Measurements from ENCODE around the gene TRDMT1. TPM values are rescaled to one million over a fixed set of nuclear protein-coding genes. Genes with fewer than 3 reads are reported as not detected.

Gene TRDMT1
- total and polyA plus RNA-seq, 4 donors = 2.5 to 25.9 (median 6.5) TPM

DNA sequence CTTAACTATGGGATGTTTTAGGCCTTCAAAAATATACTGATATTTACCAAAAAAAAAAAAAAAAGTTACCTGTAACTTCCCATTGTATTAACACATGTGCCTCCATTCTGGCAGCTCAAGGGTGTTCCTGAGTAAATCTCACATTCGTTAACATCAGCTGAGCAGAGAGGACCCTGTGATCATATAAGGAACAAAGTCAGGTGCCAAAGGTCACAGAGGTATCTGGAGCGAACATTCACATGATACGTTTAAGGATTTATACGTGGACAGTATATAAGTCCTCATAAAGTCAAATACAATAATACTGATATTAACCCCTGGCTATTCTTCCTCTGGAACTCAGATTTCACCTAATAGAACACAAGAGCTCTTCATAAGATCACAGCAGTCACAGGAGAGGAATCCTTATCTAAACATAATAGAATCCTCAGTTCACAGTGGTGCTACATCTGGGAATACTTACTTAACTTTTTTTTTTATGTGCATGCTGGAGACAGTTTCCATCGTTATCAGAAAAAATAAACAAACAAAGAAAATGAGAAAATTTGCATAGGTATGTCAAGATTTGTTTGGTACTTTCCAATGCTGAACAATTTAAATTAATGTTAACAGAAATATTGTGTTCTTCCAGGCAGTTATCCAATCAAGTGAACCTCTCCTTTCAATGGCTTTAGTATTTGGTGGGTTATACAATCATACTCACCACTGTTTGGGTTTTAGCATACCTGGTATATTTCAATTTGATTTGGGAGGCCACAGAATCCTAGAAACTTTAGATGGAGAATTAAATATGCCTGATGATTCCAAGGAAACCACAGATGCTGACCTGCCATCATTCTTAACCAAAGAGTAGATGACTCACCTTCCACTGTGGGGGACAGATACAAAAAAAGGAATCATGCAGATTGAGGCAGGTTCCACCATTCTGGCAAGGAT, 78.5 kb downstream of the TRDMT1 start:
- Histone ChIP-seq H3K36me3 (ENCODE audit: control insufficient read depth in 4 of 4, insufficient read depth in 4 of 4, low read length in 4 of 4) (no peaks in the 10 kb centered on the region), H3K4me1 (ENCODE audit: control insufficient read depth in 5 of 5, insufficient read depth in 5 of 5, low read length in 5 of 5) (no peaks in the 10 kb centered on the region), H3K27ac (ENCODE audit: low read depth in 1 of 2, low read length in 1 of 2) (no peak overlapping the region), H3K9me3 (ENCODE audit: control insufficient read depth in 4 of 4, insufficient read depth in 3 of 4, low read length in 3 of 4) (no peaks in the 10 kb centered on the region), H3K9ac (ENCODE audit: insufficient read depth in 1 of 2, low read length in 2 of 2) (no peak overlapping the region), H3K4me3 (no peak overlapping the region), H3K27me3 (ENCODE audit: control insufficient read depth in 3 of 3, insufficient read depth in 3 of 3, low read length in 2 of 3) (no peaks in the 10 kb centered on the region)
- DNase-seq (peak in 1 of 3 donors; percentile 32), ATAC-seq (ENCODE audit: insufficient read depth, low FRiP score) (no peak)
- TF ChIP-seq, protein P1, sequence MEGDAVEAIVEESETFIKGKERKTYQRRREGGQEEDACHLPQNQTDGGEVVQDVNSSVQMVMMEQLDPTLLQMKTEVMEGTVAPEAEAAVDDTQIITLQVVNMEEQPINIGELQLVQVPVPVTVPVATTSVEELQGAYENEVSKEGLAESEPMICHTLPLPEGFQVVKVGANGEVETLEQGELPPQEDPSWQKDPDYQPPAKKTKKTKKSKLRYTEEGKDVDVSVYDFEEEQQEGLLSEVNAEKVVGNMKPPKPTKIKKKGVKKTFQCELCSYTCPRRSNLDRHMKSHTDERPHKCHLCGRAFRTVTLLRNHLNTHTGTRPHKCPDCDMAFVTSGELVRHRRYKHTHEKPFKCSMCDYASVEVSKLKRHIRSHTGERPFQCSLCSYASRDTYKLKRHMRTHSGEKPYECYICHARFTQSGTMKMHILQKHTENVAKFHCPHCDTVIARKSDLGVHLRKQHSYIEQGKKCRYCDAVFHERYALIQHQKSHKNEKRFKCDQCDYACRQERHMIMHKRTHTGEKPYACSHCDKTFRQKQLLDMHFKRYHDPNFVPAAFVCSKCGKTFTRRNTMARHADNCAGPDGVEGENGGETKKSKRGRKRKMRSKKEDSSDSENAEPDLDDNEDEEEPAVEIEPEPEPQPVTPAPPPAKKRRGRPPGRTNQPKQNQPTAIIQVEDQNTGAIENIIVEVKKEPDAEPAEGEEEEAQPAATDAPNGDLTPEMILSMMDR (IDR thresholded peaks at IDR 0.05; ENCODE audit: control extremely low read depth, extremely low read depth) = no peak
- WGBS, 2 donors = 78 to 88% methylated on average over 5 of the region's 5 CpGs

DNA sequence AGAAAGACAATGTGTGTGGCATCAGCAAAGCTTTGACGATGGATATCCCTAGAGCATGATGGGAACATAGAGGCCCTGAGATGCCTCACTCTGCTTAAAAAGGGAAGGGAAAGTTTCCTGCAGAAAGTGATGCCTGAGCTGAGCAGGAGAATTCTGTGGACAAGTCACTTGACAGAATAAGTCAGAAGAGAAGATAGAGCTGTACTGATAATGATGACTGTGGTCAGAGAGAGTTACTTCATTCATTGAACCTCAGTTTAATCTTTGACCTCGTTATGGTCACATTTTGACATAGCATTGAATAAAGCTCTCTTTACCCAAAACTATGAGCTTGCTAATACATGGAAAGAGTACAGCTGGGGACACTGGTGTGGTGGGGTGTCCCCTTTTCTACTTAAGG, 79.4 kb downstream of the TRDMT1 start:
- WGBS, 2 donors = 88 to 94% methylated on average over 2 of the region's 2 CpGs
- no peak for ATAC-seq (ENCODE audit: insufficient read depth, low FRiP score)
- no peak for DNase-seq

DNA sequence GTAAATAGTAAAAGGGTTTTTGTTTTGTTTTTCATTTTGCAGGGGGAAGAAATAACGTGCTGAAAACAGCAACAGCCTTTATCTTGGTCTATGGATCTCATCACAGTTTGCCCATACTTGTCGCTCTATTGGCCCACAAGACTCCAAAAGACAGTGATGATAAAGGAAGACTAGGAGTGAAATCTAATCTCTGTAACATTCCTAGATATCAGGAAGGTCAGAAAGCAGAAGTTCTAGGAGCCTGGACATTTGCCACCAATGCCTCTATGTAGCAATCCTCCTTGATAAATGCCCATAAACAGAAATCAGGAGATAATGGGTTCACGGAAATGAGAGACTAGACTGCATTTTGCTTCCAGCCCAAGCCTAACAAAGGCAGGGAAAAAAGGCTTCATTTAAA, 80.8 kb downstream of the TRDMT1 start:
- ATAC-seq (ENCODE audit: insufficient read depth, low FRiP score) (no peak), DNase-seq (no peak)
- H3K4me1 ChIP-seq (ENCODE audit: control insufficient read depth in 5 of 5, insufficient read depth in 5 of 5, low read length in 5 of 5) = no peaks in the 10 kb centered on the region
- H3K27me3 ChIP-seq (ENCODE audit: control insufficient read depth in 3 of 3, insufficient read depth in 3 of 3, low read length in 2 of 3) = no peaks in the 10 kb centered on the region
- no peak overlapping the region for H3K27ac ChIP-seq (ENCODE audit: low read depth in 1 of 2, low read length in 1 of 2)
- H3K36me3 ChIP-seq (ENCODE audit: control insufficient read depth in 4 of 4, insufficient read depth in 4 of 4, low read length in 4 of 4) = no peaks in the 10 kb centered on the region
- no peaks in the 10 kb centered on the region for H3K9me3 ChIP-seq (ENCODE audit: control insufficient read depth in 4 of 4, insufficient read depth in 3 of 4, low read length in 3 of 4)
- no peak overlapping the region for H3K4me3 ChIP-seq
- TF ChIP-seq, protein P1 (IDR thresholded peaks at IDR 0.05; ENCODE audit: control extremely low read depth, extremely low read depth) = no peak
- H3K9ac ChIP-seq (ENCODE audit: insufficient read depth in 1 of 2, low read length in 2 of 2) = no peak overlapping the region
- 65 to 74% methylated on average over 3 of the region's 3 CpGs for WGBS, 2 donors

More for the DNA sequence above, 79.4 kb downstream of the TRDMT1 start:
- no peaks in the 10 kb centered on the region for H3K9me3 ChIP-seq (ENCODE audit: control insufficient read depth in 4 of 4, insufficient read depth in 3 of 4, low read length in 3 of 4)
- no peaks in the 10 kb centered on the region for H3K27me3 ChIP-seq (ENCODE audit: control insufficient read depth in 3 of 3, insufficient read depth in 3 of 3, low read length in 2 of 3)
- no peaks in the 10 kb centered on the region for H3K36me3 ChIP-seq (ENCODE audit: control insufficient read depth in 4 of 4, insufficient read depth in 4 of 4, low read length in 4 of 4)
- TF ChIP-seq, protein P1 (IDR thresholded peaks at IDR 0.05; ENCODE audit: control extremely low read depth, extremely low read depth) = no peak
- H3K27ac ChIP-seq (ENCODE audit: low read depth in 1 of 2, low read length in 1 of 2) = no peak overlapping the region
- H3K4me1 ChIP-seq (ENCODE audit: control insufficient read depth in 5 of 5, insufficient read depth in 5 of 5, low read length in 5 of 5) = no peaks in the 10 kb centered on the region
- H3K4me3 ChIP-seq = no peak overlapping the region
- H3K9ac ChIP-seq (ENCODE audit: insufficient read depth in 1 of 2, low read length in 2 of 2) = no peak overlapping the region

Data from lung (tissue), 12 donors.